Measurements from ENCODE around the gene ACTG1.

GRCh38 chr17:81519284-81520020 is 6.9 kb upstream of the ACTG1 start:
- no peak for TF ChIP-seq NFATC4 (CRISPR knock-in tag; IDR thresholded peaks at IDR 0.05)
- no peak for TF ChIP-seq JUN (CRISPR knock-in tag; IDR thresholded peaks at IDR 0.05)
- TF ChIP-seq ZNF263 (CRISPR knock-in tag; IDR thresholded peaks at IDR 0.05; ENCODE audit: low read depth), result no peak

All from WTC11 (cell line).